ENCODE data around the gene KCND1. TPM values are rescaled to one million over a fixed set of nuclear protein-coding genes. Genes with fewer than 3 reads are reported as not detected.
A peak's percentile ranks its signal among the peaks of the same experiment; 100 is the strongest.

The KCND1 gene
- total RNA-seq, 1 donor from 2014 or later = 3.0 TPM

- no peaks in the 10 kb centered on the region for H3K9me3 Mint-ChIP-seq
- H3K36me3 Mint-ChIP-seq = peaks cover 8% of the 10 kb centered on the region
- H3K27me3 Mint-ChIP-seq = no peaks in the 10 kb centered on the region
- H3K4me3 Mint-ChIP-seq = peak overlapping the region; percentile 100
- no peak for TF ChIP-seq CTCF (conservative IDR thresholded peaks at IDR 0.05)
- DNase-seq (ENCODE audit: extremely low spot score, unreplicated experiment) = no peak
- no peaks in the 10 kb centered on the region for H3K4me1 Mint-ChIP-seq (ENCODE audit: unreplicated experiment)
- H3K27ac Mint-ChIP-seq = peak overlapping the region; percentile 100
Measured at GRCh38 chrX:48958635-48959094, 13.0 kb downstream of the KCND1 start.

- Mint-ChIP-seq H3K27ac (peak overlapping the region; percentile 100), H3K9me3 (no peaks in the 10 kb centered on the region), H3K36me3 (peaks cover 7% of the 10 kb centered on the region), H3K4me1 (ENCODE audit: unreplicated experiment) (no peaks in the 10 kb centered on the region), H3K27me3 (no peaks in the 10 kb centered on the region), H3K4me3 (peak overlapping the region; percentile 100)
- no peak for TF ChIP-seq CTCF (conservative IDR thresholded peaks at IDR 0.05)
- peak; percentile 94 for DNase-seq (ENCODE audit: extremely low spot score, unreplicated experiment)
Measured at GRCh38 chrX:48957827-48958634, 13.6 kb downstream of the KCND1 start.

GRCh38 chrX:48957477-48957826 lies 14.2 kb downstream of the KCND1 start, which contains the start of gene OTUD5:
Gene OTUD5 (minus strand): TSS chrX:48957607. CDS start chrX:48957570, 37 bp downstream.
- Mint-ChIP-seq H3K4me1 (ENCODE audit: unreplicated experiment) (no peaks in the 10 kb centered on the region), H3K4me3 (peak within 1 kb of the TSS; percentile 100), H3K36me3 (peaks cover 7% of the 10 kb centered on the region), H3K9me3 (no peaks in the 10 kb centered on the region), H3K27me3 (no peaks in the 10 kb centered on the region), H3K27ac (peak within 1 kb of the TSS; percentile 100)
- TF ChIP-seq CTCF (conservative IDR thresholded peaks at IDR 0.05) = no peak
- no peak for DNase-seq (ENCODE audit: extremely low spot score, unreplicated experiment)

- H3K4me3 Mint-ChIP-seq = peak overlapping the region; percentile 86
- H3K9me3 Mint-ChIP-seq = no peaks in the 10 kb centered on the region
- H3K36me3 Mint-ChIP-seq = peaks cover 7% of the 10 kb centered on the region
- H3K27ac Mint-ChIP-seq = peak overlapping the region; percentile 88
- TF ChIP-seq CTCF (conservative IDR thresholded peaks at IDR 0.05) = no peak
- no peaks in the 10 kb centered on the region for H3K4me1 Mint-ChIP-seq (ENCODE audit: unreplicated experiment)
- H3K27me3 Mint-ChIP-seq = no peaks in the 10 kb centered on the region
- DNase-seq (ENCODE audit: extremely low spot score, unreplicated experiment) = no peak
Measured at GRCh38 chrX:48956728-48957414, 14.8 kb downstream of the KCND1 start.

- H3K4me3 Mint-ChIP-seq = no peak overlapping the region
Measured at GRCh38 chrX:48948589-48948988, 23.1 kb downstream of the KCND1 start.

More at GRCh38 chrX:48948589-48948988, 23.1 kb downstream of the KCND1 start:
- Mint-ChIP-seq H3K9me3 (no peaks in the 10 kb centered on the region), H3K36me3 (no peaks in the 10 kb centered on the region), H3K27me3 (no peaks in the 10 kb centered on the region), H3K27ac (no peak overlapping the region), H3K4me1 (ENCODE audit: unreplicated experiment) (no peaks in the 10 kb centered on the region)
- no peak for DNase-seq (ENCODE audit: extremely low spot score, unreplicated experiment)
- TF ChIP-seq CTCF (conservative IDR thresholded peaks at IDR 0.05) = no peak
